Gastroesophageal sphincter (tissue), 2 donors: ENCODE data around the gene KRTAP12-1.

Source experiments
- EP300 ChIP-seq: sonication (generic); formaldehyde crosslinking; IDR thresholded peaks from one replicate; pipeline ENCODE4 v1.6.1; 2017; ENCODE audit warnings: antibody characterized with exemption, mild to moderate bottlenecking
- POLR2A ChIP-seq, 2 donors: fragments of 450-650 bp; IDR thresholded peaks; one replicate each; pipeline ENCODE4 v1.6.1; 2017; ENCODE audit warnings: antibody characterized with exemption in 2 of 2, mild to moderate bottlenecking in 2 of 2, moderate library complexity in 1 of 2
- POLR2AphosphoS5 ChIP-seq: sonication (generic); formaldehyde crosslinking; IDR thresholded peaks from one replicate; pipeline ENCODE4 v1.6.1; 2017; ENCODE audit warnings: antibody characterized with exemption

GRCh38 chr21:44658541-44658910 lies 23.4 kb downstream of the KRTAP12-1 start:
- TF ChIP-seq POLR2A (IDR thresholded peaks at IDR 0.05) = no peak
- no peak for TF ChIP-seq POLR2AphosphoS5
- TF ChIP-seq EP300 = no peak
